Testis (tissue), 3 donors: Measurements from ENCODE around the gene TEX22. TPM values are rescaled to one million over a fixed set of nuclear protein-coding genes. Genes with fewer than 3 reads are reported as not detected.

Source experiments
- DNase-seq: peaks from one replicate; pipeline ENCODE4 v3.0.0-alpha.2; 2019
- H3K27ac ChIP-seq, 2 donors: fragments of 200-600 bp; sonication (generic); one replicate each; pipeline ENCODE4 v1.5.1; 2019
- H3K27me3 ChIP-seq: fragments of 200-600 bp; sonication (generic); one replicate; pipeline ENCODE4 v1.5.1; 2019
- H3K36me3 ChIP-seq: fragments of 200-600 bp; sonication (generic); one replicate; pipeline ENCODE4 v1.5.1; 2017; ENCODE audit warnings: low read depth; ENCODE audit errors: missing control alignments
- H3K4me1 ChIP-seq: fragments of 200-600 bp; sonication (generic); one replicate; pipeline ENCODE4 v1.5.1; 2019
- H3K4me3 ChIP-seq, 2 donors: fragments of 200-600 bp; sonication (generic); one replicate each; pipeline ENCODE4 v1.5.1; 2017 to 2019
- H3K9me3 ChIP-seq: fragments of 200-600 bp; sonication (generic); one replicate; pipeline ENCODE4 v1.5.1; 2017
- POLR2A ChIP-seq: fragments of 450-650 bp; IDR thresholded peaks from one replicate; pipeline ENCODE4 v1.6.1; 2017; ENCODE audit warnings: antibody characterized with exemption, mild to moderate bottlenecking, moderate library complexity
- WGBS, 2 donors: methylation state at CpG; one replicate each; pipeline ENCODE4 v1.1.5; 2018; 5-methylcytosine and 5-hydroxymethylcytosine counted together
- intact Hi-C: fragments of 100-400 bp; cut with DNase I; formaldehyde crosslinking; loops from one replicate; pipeline ENCODE4 v1.15.1; 2023; ENCODE audit warnings: low total_unique reads
- polyA plus RNA-seq: library from polyadenylated mRNA; stranded (reverse); fragments of 350-450 nt; fragmentation: Illumina TruSeq; extraction: RNeasy Lipid Tissue Mini Kit (QIAGEN cat#74804); gene quantifications from one replicate; pipeline ENCODE4 v1.2.3, GENCODE V29; 2014; ENCODE audit warnings: low read depth, low replicate concordance; ENCODE audit not compliant: insufficient read depth
- total RNA-seq, 2 donors: library from RNA; depleted of rRNA; stranded (reverse); fragments of >200 nt; gene quantifications; one replicate each; pipeline ENCODE4 v1.2.3, GENCODE V29; 2016
- TF ChIP-seq, protein P1 (sequence below), 3 experiments: fragments of 450-650 bp in 2 of 3; fragments of 200-600 bp in 1 of 3; sonication (generic) in 1 of 3; IDR thresholded peaks; one replicate each; pipeline ENCODE4 v1.5.1; 2016 to 2019; ENCODE audit warnings: antibody characterized with exemption in 3 of 3, mild to moderate bottlenecking in 2 of 3, moderate library complexity in 1 of 3

The TEX22 gene
- total and polyA plus RNA-seq, 3 donors from 2014 or later = 5.2 to 21.5 (median 6.6) TPM

DNA sequence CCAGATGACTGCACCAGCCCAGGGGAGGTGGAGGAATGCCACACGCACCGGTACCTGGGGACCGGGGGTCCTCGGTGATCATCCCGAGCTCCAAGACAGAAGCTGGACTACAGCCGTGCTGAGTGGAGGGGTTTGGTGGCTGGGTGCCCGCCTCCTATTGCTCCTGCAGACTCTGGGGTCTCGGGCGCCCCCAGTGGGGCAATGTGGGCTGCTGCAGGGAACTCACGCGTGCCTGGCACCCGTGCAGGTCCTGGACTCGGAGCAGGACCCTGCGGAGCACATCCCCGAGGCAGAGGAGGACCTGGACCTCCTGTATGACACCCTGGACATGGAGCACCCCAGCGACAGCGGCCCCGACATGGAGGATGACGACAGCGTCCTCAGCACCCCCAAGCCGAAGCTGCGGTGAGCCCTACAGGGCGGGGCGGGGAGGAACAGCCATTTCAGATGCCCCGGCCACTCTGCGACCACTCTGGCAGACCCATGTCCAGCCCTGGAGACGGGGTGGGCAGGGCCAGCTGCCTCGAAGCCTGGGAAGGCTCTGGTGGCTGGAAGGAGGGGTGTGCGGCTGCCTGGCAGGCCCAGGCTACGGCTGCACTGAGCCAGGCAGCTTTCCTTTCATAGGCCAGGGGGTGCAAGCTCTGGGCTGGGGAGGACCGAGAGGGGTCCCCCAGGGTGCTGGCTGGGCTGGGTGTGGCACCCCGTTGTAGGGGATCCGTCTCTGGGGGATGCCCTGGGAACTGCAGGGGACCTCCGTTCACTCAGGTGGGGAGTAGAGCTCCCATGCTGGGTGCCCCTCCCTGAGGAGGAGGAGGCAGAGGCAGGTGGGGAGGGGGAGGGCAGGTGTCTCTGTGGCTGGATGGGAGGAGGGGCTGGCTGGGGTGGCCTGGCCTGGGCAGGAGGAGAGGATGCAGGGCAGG lies 21.6 kb upstream of the TEX22 start:
- H3K36me3 ChIP-seq = no peaks in the 10 kb centered on the region
- TF ChIP-seq POLR2A = no peak
- TF ChIP-seq, protein P1, sequence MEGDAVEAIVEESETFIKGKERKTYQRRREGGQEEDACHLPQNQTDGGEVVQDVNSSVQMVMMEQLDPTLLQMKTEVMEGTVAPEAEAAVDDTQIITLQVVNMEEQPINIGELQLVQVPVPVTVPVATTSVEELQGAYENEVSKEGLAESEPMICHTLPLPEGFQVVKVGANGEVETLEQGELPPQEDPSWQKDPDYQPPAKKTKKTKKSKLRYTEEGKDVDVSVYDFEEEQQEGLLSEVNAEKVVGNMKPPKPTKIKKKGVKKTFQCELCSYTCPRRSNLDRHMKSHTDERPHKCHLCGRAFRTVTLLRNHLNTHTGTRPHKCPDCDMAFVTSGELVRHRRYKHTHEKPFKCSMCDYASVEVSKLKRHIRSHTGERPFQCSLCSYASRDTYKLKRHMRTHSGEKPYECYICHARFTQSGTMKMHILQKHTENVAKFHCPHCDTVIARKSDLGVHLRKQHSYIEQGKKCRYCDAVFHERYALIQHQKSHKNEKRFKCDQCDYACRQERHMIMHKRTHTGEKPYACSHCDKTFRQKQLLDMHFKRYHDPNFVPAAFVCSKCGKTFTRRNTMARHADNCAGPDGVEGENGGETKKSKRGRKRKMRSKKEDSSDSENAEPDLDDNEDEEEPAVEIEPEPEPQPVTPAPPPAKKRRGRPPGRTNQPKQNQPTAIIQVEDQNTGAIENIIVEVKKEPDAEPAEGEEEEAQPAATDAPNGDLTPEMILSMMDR (IDR thresholded peaks at IDR 0.05) = no peak
- no peak for DNase-seq
- intact Hi-C loops = no loop called here
- H3K4me3 ChIP-seq = no peak overlapping the region
- H3K27me3 ChIP-seq = no peaks in the 10 kb centered on the region
- H3K4me1 ChIP-seq = no peaks in the 10 kb centered on the region
- H3K27ac ChIP-seq = no peak overlapping the region
- no peaks in the 10 kb centered on the region for H3K9me3 ChIP-seq
- WGBS, 2 donors = 83 to 91% methylated on average over 10 to 30 of the region's 34 CpGs

DNA sequence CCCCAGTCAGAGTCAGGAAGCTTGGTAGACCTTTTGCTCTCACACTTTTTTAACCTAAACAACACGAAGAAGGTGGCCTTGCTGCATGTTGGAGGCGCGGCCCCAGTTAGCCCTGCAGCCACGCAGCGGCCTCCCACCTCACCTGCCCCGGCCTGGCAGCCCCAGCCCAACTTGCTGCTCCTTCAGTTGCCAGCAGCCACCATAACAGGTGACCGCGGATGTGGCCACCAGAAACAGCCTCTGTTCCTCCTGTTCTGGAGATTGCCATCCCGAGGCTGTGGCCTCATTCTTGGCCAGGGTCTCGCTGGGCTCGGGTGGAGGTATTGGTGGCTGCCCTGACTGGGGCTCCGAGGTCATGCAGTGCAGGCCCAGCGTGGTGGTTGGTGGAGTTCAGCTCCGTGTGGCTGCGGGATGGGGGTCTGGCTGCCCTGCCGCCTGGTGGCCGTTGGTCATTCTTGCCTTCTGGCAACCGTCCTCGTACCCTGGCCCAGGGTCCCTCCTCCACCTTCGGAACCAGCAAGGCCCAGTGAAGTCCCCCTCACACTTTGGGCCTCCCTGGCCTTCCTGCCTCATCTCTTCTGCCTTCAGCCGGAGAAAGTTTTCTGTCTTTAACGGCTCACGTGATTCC lies 20.7 kb upstream of the TEX22 start:
- intact Hi-C loops = no loop called here
- no peak overlapping the region for H3K4me3 ChIP-seq
- H3K27me3 ChIP-seq = no peaks in the 10 kb centered on the region
- WGBS, 2 donors = 88 to 90% methylated on average over 11 to 23 of the region's 23 CpGs
- no peaks in the 10 kb centered on the region for H3K4me1 ChIP-seq
- H3K27ac ChIP-seq = no peak overlapping the region
- no peaks in the 10 kb centered on the region for H3K9me3 ChIP-seq
- no peak for DNase-seq
- no peaks in the 10 kb centered on the region for H3K36me3 ChIP-seq
- TF ChIP-seq, protein P1 (IDR thresholded peaks at IDR 0.05) = no peak
- no peak for TF ChIP-seq POLR2A

DNA sequence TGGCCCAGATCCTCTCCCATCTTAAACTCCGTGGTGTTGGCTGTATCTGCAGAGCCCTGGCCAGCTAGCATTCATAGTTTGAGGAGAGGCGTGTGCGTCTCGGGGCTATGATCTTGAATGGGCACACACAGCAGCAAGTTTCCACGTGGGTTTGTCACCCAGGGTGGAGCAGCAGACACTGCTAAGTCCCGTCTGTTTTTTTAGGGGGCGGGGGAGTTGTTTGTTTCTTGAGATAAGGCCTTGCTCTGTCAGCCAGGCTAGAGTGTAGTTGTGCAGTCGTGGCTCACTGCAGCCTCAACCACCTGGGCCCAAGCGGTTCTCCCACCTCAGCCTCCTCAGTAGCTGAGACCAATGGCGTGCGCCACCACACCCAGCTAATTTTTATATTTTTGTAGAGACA lies 20.1 kb upstream of the TEX22 start:
- TF ChIP-seq POLR2A = no peak
- TF ChIP-seq, protein P1 (IDR thresholded peaks at IDR 0.05) = no peak

DNA sequence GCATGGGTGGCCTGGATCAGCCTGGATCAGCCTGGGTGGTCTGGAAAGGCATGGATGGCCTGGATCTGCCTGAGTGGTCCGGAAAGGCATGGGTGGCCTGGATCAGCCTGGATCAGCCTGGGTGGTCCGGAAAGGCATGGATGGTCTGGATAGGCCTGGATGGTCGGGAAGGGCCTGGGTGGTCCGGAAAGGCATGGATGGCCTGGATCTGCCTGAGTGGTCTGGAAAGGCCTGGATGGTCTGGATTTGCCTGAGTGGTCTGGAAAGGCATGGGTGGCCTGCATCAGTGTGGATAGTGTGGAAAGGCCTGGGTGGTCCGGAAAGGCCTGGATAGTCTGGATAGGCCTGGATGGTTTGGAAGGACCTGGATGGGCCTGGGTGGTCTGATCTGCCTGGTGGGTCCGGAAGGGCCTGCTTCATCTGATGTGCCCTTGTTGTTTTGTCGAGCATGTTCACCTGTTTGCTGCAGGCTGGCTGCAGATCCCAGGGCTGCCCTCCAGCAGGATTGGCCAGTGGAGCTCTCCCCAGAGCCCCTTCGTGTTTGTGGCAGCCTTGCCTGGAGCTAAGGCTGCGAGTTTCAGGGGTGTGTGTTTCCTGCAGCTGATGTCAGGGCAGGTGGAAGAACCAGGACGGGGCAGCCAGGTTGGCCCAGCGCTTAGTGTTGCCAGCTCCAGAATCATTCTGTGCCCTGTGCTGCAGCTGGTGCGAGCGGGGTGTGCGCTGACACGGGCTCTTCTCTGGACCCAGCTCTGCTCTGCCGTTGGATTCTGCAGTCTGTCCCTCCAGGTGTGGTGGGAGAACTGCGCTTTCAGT lies 19.3 kb upstream of the TEX22 start:
- Histone ChIP-seq H3K36me3 (no peaks in the 10 kb centered on the region), H3K27me3 (no peaks in the 10 kb centered on the region)

More for the DNA sequence above, 20.1 kb upstream of the TEX22 start:
- H3K27me3 ChIP-seq = no peaks in the 10 kb centered on the region
- no peaks in the 10 kb centered on the region for H3K4me1 ChIP-seq
- no peak overlapping the region for H3K4me3 ChIP-seq
- no peak overlapping the region for H3K27ac ChIP-seq
- no peak for DNase-seq
- no peaks in the 10 kb centered on the region for H3K9me3 ChIP-seq
- no peaks in the 10 kb centered on the region for H3K36me3 ChIP-seq
- 76 to 89% methylated on average over 11 of the region's 11 CpGs for WGBS, 2 donors
- intact Hi-C loops = no loop called here

More for the DNA sequence above, 19.3 kb upstream of the TEX22 start:
- no peak for DNase-seq
- H3K4me3 ChIP-seq = no peak overlapping the region
- WGBS, 2 donors = 85 to 89% methylated on average over 6 to 17 of the region's 17 CpGs
- H3K9me3 ChIP-seq = no peaks in the 10 kb centered on the region
- H3K27ac ChIP-seq = no peak overlapping the region
- intact Hi-C loops = no loop called here
- no peaks in the 10 kb centered on the region for H3K4me1 ChIP-seq
- TF ChIP-seq POLR2A = no peak
- TF ChIP-seq, protein P1 (IDR thresholded peaks at IDR 0.05) = no peak
